Kidney (tissue), 14 donors: ENCODE results near the gene APEX1. TPM values are rescaled to one million over a fixed set of nuclear protein-coding genes. Genes with fewer than 3 reads are reported as not detected.

Source experiments
- DNase-seq, 5 donors: peaks; one replicate each; pipeline ENCODE4 v3.0.0-alpha.2; 2013 to 2020
- FAIRE-seq: peaks from 2 replicates; lab custom pipeline; 2012; peaks lifted over from hg19 to GRCh38; lab: Jason Lieb, UNC
- H3K27ac ChIP-seq, 2 donors: one replicate each; pipeline ENCODE4 v1.7.0; 2013; ENCODE audit warnings: low read depth in 2 of 2, low read length in 2 of 2, inconsistent platforms in 1 of 2
- H3K27me3 ChIP-seq: one replicate; pipeline ENCODE4 v1.7.1; 2013; ENCODE audit warnings: low read length, inconsistent platforms; ENCODE audit not compliant: control insufficient read depth, insufficient read depth
- H3K36me3 ChIP-seq, 3 donors: one replicate each; pipeline versions ENCODE4 v1.7.0 to v1.7.1; 2013; ENCODE audit warnings: low read length in 3 of 3, control low read depth in 1 of 3, inconsistent platforms in 1 of 3; ENCODE audit not compliant: insufficient read depth in 3 of 3, control insufficient read depth in 2 of 3
- H3K4me1 ChIP-seq, 3 donors: one replicate each; pipeline versions ENCODE4 v1.7.0 to v1.7.1; 2013; ENCODE audit warnings: low read length in 3 of 3, inconsistent platforms in 1 of 3, low read depth in 1 of 3; ENCODE audit not compliant: control insufficient read depth in 2 of 3, insufficient read depth in 2 of 3
- H3K4me3 ChIP-seq, 3 donors: one replicate each; pipeline versions ENCODE4 v1.7.0 to v1.8.1; 2013; ENCODE audit warnings: low read length in 3 of 3, control low read depth in 1 of 3, inconsistent platforms in 1 of 3
- H3K9ac ChIP-seq, 3 donors: one replicate each; pipeline versions ENCODE4 v1.7.0 to v1.7.1; 2013; ENCODE audit warnings: low read length in 3 of 3, control low read depth in 1 of 3, inconsistent platforms in 1 of 3
- H3K9me3 ChIP-seq, 3 donors: one replicate each; pipeline versions ENCODE4 v1.7.0 to v1.7.1; 2013; ENCODE audit warnings: low read length in 3 of 3, control low read depth in 1 of 3, inconsistent platforms in 1 of 3; ENCODE audit not compliant: control insufficient read depth in 2 of 3, insufficient read depth in 1 of 3
- CTCF ChIP-seq: IDR thresholded peaks from 3 replicates; pipeline ENCODE4 v1.5.1; 2012; ENCODE audit warnings: mild to moderate bottlenecking, moderate library complexity, borderline replicate concordance; ENCODE audit not compliant: insufficient read depth; ENCODE audit errors: extremely low read depth
- intact Hi-C: fragments of 100-400 bp; cut with DNase I; formaldehyde crosslinking; loops from one replicate; pipeline ENCODE4 v1.11.1; 2022
- polyA plus RNA-seq: library from polyadenylated mRNA; stranded (reverse); fragments of 350-450 nt; fragmentation: Illumina TruSeq; extraction: RNeasy Lipid Tissue Mini Kit (QIAGEN cat#74804); gene quantifications from one replicate; pipeline ENCODE4 v1.2.3, GENCODE V29; 2014; ENCODE audit warnings: low read depth, low replicate concordance; ENCODE audit not compliant: insufficient read depth
- total RNA-seq: library from RNA; stranded (reverse); fragmentation: NEBNext Ultra II Directional; extraction: Animal tissue kit (Norgen Biotek cat#: 25700); gene quantifications from one replicate; pipeline ENCODE4 v1.2.1, GENCODE V29; 2021
- donor health status: control.
- donor health status: control.
- donor health status: control.
- donor health status: control.
- donor health status: control.
- donor health status: DM: yes; HTN: yes; CAD: no.
- donor health status: Normal renal cell carcinoma (clear cell type).

Gene APEX1
- total and polyA plus RNA-seq, 2 donors from 2014 or later, result 109 to 119 TPM

- H3K4me1 ChIP-seq, result peaks cover 3 to 19% (median 18%) of the 10 kb centered on the region in 3 donors
- TF ChIP-seq CTCF, result no peak
- H3K36me3 ChIP-seq, result peaks cover 7 to 40% (median 21%) of the 10 kb centered on the region in 3 donors
- H3K9ac ChIP-seq, result no peak overlapping the region
- intact Hi-C loops, result no loop called here
- FAIRE-seq (no peak), DNase-seq (no peak)
- no peaks in the 10 kb centered on the region for H3K27me3 ChIP-seq
- H3K4me3 ChIP-seq, result no peak overlapping the region
- H3K9me3 ChIP-seq, result no peaks in the 10 kb centered on the region
- no peak overlapping the region for H3K27ac ChIP-seq
These were observed 3.2 kb downstream of the APEX1 start for GRCh38 chr14:20458031-20458789.

GRCh38 chr14:20460458-20461224 is 5.6 kb downstream of the APEX1 start:
- H3K4me1 ChIP-seq, result peaks cover 3 to 19% (median 18%) of the 10 kb centered on the region in 3 donors
- FAIRE-seq (no peak), DNase-seq (peak; percentile 34 to 90 (median 56))
- peak overlapping the region; percentile 78 to 91 (median 81) for H3K4me3 ChIP-seq
- intact Hi-C loops, result no loop called here
- peaks cover 7 to 40% (median 21%) of the 10 kb centered on the region in 3 donors for H3K36me3 ChIP-seq
- TF ChIP-seq CTCF, result no peak
- peak overlapping the region; percentile 87 to 94 for H3K27ac ChIP-seq
- no peaks in the 10 kb centered on the region for H3K9me3 ChIP-seq
- peak overlapping the region; percentile 42 to 80 (median 72) for H3K9ac ChIP-seq
- H3K27me3 ChIP-seq, result no peaks in the 10 kb centered on the region

GRCh38 chr14:20461225-20462141 is 6.5 kb downstream of the APEX1 start, which contains the start of gene PIP4P1:
Gene PIP4P1 (minus strand): TSS chr14:20461434. CDS start chr14:20461325, 109 bp downstream.
- no peaks in the 10 kb centered on the region for H3K27me3 ChIP-seq
- intact Hi-C loops, result no loop called here
- peak within 1 kb of the TSS; percentile 42 to 80 (median 72) for H3K9ac ChIP-seq
- peak within 1 kb of the TSS; percentile 78 to 91 (median 83) for H3K4me3 ChIP-seq
- peak; percentile 99 for FAIRE-seq
- DNase-seq, result peak; percentile 99 to 100 (median 100)
- H3K27ac ChIP-seq, result peak within 1 kb of the TSS; percentile 87 to 94
- no peak for TF ChIP-seq CTCF
- peaks cover 7 to 33% (median 21%) of the 10 kb centered on the region in 3 donors for H3K36me3 ChIP-seq
- H3K4me1 ChIP-seq, result peaks cover 0 to 12% (median 12%) of the 10 kb centered on the region in 3 donors
- H3K9me3 ChIP-seq, result no peaks in the 10 kb centered on the region
